Stimulated activated CD4-positive, alpha-beta T cell treated with anti-CD3 and anti-CD28 coated beads, Interleukin-12 subunit alpha, Interleukin-12 subunit beta, amount 100 ng/mL, for 48 hours (primary cell): ENCODE results near the gene FREY1.
A peak's percentile ranks its signal among the peaks of the same experiment; 100 is the strongest.

ENCODE experiments used
- DNase-seq, 3 donors: peaks; one replicate each; pipeline ENCODE4 v3.0.0-alpha.2; 2020; ENCODE audit warnings: low read depth in 2 of 3, low spot score in 1 of 3

FREY1 gene

DNA sequence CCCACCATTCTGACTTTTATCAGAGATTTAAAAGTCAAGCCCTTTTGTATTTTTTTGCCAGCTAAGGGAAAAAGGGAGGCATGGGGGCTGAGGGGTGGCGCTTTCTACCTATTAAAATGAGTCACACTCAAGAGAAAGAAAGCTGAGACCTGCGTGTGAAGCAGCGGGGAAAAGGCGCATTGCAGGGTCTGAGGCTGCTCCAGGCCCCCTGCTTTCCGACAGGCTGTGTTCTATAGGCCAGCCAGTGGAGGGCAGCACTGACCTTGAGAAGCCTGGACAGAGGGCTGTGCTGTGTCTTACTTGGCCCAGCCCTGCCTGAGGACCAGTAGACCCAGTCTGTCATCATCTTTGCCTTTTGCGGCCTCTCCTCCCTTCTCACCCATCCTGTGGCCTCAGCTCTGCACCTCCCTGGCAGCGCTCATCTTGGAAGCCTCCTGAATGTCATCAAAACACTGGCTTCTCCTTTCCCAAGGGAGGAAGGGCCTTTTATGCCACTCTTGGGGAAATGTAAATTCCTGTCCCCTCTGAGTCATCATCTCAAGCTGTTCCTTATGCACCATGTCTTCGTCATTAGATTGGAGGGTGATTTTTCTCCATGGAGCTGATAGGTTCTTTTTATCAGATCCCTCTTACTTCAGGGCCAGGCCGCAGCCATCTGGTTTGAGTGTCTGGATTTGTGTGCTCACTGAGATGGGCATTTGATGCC is 34.3 kb downstream of the FREY1 start:
- DNase-seq, result peak in 2 of 3 donors; percentile 3 to 8

DNA sequence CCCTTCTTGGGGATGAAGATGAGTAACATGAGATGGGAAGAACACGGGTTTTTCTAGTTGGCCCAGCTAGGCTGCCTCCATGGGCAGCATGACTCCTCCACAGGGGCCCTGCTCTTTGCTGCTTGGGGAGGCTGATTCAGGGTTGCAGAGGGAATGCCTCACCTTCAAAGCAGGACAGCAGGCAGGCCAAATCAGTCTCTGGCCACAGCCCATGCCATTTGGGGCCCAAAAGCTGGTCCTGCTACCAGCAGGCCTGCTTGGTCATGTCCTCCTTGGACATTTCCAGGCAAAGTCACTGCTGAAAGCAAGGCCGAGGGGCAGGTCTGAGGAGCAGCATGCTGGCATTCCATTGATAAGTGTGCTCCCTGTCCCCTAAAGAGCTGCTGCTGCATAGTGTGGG is 35.4 kb downstream of the FREY1 start:
- DNase-seq, result no peak

DNA sequence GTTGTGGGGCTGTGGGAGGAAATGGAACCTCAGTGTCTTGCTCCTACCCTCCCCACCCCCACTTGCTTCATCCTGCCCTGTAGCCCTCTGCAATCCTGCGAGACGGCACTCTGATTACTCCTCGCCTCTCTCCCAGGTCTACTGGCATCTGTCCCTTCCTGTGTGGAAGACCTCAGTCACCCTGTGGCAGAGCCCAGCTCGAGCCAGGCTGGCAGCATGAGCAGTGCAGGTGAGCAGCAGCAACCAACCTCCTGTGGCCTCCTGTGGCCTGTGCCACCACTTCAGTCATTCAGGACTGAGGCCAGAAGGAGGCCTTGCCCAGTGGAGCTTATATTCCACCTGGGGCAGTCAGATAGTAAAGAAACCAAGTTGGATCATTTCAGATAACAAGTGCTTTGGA is 36.4 kb downstream of the FREY1 start:
- DNase-seq, result no peak

DNA sequence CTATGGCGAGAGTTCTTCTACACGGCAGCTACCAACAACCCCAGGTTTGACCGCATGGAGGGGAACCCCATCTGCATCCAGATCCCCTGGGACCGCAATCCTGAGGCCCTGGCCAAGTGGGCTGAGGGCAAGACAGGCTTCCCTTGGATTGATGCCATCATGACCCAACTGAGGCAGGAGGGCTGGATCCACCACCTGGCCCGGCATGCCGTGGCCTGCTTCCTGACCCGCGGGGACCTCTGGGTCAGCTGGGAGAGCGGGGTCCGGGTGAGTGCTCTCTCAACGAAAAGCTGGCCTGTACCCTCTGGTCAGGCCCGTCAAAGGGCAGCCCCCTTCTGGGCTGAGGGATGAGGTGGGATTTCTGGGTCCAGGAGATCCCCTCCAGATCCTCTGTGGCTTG is 37.5 kb downstream of the FREY1 start:
- no peak for DNase-seq

DNA sequence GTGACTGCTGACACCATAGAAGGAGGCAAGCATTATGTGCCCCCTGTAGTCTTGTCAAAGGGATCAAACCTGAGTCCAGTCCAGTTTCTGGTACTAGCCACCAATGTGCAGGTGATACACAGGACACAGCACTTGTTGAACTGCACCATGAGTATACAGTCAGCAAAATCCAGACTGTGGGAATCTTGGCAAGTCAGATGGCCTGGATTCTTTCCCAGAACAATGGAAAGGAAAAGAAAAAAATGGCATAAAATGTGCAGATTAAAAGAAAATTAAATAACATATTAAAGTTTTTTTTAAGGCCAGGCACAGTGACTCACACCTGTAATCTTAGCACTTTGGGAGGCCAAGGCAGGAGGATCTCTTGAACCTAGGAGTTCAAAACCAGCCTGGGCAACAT is 43.0 kb downstream of the FREY1 start:
- no peak for DNase-seq

DNA sequence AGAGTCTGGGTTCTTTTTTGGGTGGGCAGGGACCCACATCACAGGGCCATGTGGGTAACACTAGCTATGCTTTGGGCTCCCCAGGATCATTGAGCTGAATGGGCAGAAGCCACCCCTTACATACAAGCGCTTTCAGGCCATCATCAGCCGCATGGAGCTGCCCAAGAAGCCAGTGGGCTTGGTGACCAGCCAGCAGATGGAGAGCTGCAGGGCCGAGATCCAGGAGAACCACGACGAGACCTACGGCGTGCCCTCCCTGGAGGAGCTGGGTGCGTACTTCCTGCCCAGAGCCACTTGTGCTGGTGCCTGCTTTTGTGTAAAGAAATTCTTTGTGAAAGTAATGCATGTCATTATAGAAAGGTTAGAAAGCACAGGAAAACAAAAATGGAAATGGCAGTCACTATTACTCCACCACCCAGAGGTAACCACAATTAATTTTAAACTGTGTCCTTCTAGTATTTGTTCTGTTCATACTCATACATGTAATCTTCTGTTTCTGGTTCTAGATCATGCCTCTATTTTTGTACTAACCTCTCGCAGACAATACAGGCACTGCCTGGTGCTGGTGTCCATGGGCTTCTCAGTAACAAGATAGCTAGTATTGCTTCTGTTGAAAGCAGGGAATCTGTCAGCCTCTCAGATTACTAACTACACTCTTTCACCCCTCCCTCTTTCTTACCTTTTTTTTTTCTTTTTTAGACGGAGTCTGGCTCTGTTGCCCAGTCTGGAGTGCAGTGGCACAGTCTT is 46.1 kb downstream of the FREY1 start:
- no peak for DNase-seq

DNA sequence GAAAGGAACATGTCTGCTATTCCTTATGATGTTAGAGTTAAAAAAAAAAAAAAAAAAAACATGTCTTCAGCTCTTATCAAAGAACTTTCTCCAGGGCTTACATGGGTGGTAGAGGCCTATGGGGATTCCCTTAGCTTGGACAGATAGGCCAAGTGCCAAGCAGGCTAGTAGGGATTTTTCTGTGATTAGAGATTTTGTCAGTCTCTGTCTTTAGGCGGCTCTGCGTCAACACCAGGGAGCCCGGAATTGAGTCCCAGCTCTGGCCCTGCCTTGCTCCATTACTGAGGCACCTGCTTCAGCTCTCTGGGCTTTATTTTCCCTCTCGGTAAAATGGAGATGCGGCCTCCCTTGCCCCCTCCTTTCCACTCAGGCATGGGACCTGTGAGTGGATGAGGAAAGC is 46.7 kb downstream of the FREY1 start:
- no peak for DNase-seq

DNA sequence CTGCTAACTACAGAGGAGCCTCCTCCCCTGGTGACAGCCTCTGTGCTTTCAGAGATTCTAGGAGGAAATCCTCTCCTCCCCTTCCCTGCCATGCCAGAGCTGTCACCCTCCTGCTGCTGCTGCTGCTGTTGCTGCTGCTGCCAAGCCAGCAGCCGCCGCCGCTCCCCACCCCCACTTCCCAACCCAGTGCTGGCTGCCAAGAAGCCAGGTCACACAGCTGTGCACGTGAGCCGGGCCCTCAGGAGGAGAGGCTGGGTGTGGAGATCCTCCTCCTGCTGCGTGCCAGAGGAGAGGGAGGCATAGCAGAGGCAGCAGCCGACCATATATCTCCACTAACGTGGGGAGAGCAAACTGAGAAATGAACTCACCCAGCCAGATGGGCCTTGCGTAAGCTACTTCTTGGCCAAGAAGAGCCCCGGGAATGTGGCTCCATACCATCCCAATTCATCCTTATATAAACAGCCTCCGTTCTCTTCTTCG is 47.4 kb downstream of the FREY1 start:
- no peak for DNase-seq

DNA sequence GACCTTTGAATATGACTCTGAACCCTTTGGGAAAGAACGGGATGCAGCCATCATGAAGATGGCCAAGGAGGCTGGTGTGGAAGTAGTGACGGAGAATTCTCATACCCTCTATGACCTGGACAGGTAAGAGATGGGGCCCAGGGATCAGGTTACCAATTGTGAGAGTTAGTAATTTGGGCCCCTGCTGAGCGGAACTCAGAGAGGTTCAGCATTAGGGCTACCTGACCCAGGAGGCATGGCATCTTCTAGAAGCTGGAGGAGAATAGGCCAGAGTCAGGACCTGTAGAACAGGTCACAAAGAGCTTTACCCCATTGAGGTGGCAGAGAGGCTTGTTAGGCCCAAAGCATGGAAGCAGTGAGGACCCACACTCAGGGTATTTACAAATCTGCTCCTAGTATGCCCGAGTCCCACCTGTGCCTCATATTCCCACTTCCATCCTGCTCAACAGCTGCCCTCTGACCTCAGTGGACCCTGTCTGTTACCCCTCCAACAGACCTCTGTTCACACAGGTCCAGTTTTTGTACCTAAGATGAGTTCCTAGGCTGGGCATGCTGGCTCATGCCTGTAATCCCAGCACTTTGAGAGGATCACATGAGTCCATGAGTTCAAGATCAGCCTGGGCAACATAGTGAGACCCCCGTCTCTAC is 48.2 kb downstream of the FREY1 start:
- no peak for DNase-seq

DNA sequence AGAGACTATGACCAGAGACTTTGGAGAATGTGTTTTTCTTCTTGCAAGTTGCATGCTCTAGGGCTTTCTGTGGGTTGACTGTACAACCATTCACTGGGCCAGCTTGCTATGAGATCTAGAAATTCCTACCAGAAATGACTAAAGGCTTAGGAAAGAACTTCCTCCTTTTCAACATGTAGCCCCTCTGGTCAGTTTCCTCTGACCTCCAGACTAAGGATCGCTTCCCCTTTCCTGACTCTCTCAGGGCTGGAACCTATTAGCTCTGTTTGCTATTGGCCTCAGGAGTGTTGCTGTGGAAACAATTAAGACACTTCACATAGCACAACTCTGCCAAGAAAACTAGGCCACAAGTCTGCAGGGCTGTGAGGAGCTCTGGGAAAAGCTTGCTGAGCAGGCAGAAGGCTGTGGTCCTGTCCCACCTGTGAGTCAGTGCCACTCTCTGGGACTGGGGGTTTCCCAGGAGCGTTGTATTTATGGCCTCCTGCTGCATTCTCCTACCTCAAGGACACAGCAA is 49.1 kb downstream of the FREY1 start:
- no peak for DNase-seq
